NCI-H1105 treated with DMSO at 0.1 percent for 48 hours (cell line): ENCODE results near the gene CCZ1B.
"Not testable (repeated sequence)": the region's sequence is repeated elsewhere in the genome, so short reads cannot be mapped to it uniquely, and the experiment has no call there.

Source experiments
- DNase-seq: peaks from one replicate; lab custom pipeline; 2025; lab: John Stamatoyannopoulos, UW

The CCZ1B gene

DNA sequence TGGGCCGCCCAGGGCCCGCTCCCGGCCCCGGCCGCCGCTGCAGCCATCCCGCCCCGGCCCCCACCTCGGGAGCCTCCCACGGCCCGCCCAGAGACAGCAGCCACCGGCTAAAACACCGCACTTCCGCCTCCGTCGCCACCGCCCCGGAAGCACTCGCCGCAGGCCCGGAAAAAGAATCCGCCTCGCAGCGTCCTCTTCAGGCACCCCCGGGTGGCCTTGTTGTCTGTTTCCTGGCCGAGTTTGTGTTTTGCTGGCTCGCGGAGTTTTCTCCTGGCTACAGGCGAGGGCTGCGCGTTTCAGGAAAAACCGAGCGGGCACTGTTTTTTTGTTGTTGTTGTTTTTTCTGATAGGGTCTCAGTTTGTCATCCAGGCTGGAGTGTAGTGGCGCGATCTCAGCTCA, at the start of gene CCZ1B:
Gene CCZ1B, minus strand, starts transcription at position 125 of the 400 bp plus-strand sequence. Its CDS starts 78 bp downstream, at position 47.
- DNase-seq: peak; percentile 62

DNA sequence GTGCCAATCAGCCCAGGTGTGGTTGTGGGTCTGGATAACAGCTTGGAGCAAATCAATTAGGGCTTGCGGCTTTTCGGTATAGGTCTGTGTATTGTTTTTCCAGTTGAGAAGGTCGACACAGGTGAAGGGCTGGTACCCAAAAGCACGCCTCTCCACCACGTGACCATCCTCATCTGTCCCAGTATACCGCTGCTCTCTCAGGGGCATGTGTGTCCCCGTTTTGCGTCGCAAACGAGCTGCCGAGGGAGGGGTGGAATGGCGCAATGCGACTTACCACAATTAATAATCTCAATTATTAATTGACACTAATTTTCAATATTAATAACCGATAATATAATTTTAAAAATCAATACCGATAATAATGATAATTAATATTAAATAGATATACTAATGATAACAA, 48.9 kb upstream of the CCZ1B start:
- not testable (repeated sequence) for DNase-seq

DNA sequence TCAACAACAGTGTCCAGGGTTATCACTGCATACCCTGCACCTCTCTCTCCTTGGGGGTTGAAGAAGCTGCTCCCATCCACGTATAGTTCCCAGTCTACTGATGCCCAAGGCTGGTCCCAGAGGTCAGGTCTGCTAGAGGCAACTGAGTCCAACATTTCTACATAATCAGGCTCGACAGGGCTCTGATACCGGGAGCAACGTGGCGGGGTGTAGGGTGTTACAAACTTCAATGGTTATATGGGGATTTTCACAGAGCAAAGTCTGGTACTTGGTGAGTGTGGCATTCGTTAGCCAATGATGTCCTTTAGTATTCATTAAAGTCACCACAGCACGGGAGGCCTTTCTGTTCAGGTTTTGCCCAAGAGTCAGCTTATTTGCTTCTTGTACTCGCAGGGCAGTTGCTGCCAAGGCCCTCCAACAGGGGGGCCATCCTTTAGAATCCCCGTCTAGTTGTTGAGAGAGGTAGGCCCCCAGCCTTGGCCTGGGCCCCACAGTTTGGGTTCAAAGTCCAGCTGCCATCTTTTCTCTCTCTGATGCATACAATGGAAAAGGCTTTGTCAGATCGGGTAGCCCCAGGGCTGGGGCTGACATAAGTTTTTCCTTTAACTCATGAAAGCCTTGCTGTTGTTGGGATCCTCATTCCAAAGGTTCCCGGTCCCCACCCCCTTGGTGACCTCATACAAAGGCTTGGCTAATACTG, 46.3 kb upstream of the CCZ1B start:
- DNase-seq: not testable (repeated sequence)

DNA sequence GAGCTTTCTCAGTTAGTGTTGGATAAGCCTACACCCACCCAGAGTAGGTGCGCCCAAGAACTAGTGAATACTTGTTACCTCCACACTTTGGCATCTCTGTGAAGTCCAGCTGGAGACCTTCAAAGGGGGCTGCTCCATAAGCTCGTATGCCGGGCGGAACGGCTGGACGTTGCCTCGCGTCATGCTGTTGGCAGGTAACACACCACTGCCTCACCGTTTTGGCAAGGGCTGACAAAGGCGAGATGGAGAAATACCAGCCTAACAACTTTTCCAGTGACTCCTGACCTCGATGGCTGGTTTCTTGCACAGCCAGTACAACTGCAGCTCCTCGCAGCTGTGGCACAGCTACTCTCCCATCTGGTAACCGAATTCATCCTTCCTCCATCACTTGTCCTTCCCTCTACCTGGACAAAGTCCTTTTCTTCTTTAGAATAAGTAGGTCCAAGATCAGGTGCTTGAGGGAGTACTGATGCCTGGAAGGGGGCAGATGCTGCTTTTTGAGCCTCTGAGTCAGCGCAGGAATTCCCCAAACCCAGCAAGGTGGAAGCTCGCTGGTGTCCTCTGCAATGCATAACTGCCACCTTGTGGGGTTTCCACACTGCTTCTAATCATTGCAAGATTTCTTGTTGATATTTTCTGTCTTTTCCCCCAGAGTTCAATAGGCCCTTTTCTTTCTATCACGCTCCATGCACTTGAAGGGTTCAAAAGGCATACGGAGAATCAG, 45.5 kb upstream of the CCZ1B start:
- not testable (repeated sequence) for DNase-seq

DNA sequence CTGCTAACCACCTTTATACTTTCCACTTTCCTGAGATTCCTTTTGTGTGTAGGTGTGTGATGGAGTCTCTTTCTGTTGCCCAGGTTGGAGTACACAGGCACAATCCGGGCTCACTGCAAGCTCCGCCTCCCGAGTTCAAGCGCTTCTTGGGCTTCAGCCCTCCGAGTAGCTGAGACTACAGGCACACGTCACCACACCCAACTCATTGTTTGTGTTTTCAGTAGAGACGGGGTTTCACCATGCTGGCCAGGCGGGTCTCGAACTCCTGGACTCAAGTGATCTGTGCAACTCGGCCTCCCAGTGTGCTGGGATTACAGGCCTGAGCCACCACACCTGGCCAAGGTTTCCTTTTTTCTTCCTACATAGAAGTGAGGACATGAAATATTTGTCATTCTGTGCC, 38.7 kb upstream of the CCZ1B start:
- not testable (repeated sequence) for DNase-seq

DNA sequence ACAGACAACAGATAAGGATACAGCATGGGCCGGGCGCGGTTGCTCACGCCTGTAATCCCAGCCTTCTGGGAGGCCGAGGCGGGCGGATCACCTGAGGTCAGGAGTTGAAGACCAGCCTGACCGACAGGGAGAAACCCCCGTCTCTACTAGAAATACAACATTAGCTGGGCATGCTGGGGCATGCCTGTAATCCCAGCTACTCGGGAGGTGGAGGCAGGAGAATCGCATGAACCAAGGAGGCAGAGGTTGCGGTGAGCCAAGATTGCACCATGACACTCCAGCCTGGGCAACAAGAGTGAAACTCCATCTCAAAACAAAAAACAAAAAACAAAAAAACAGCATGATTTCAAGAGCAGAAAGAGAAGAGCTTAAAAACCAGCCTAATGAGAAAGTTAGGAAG, 38.1 kb upstream of the CCZ1B start:
- DNase-seq: not testable (repeated sequence)

DNA sequence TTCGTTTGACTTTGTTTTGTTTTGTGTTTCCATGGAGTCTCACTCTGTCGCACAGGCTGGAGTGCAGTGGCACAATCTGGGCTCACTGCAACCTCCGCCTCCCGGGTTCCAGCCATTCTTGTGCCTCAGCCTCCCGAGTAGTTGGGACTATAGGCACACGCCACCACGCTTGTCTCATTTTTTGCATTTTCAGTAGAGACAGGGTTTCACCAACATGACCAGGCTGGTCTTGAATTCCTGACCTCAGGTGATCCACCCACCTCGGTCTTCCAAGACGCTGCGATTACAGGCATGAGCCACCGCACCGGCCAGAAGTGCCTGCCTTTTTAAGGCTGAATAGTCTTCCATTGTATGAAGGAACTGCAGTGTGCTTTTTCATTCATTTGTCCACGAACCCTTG, 36.8 kb upstream of the CCZ1B start:
- not testable (repeated sequence) for DNase-seq

DNA sequence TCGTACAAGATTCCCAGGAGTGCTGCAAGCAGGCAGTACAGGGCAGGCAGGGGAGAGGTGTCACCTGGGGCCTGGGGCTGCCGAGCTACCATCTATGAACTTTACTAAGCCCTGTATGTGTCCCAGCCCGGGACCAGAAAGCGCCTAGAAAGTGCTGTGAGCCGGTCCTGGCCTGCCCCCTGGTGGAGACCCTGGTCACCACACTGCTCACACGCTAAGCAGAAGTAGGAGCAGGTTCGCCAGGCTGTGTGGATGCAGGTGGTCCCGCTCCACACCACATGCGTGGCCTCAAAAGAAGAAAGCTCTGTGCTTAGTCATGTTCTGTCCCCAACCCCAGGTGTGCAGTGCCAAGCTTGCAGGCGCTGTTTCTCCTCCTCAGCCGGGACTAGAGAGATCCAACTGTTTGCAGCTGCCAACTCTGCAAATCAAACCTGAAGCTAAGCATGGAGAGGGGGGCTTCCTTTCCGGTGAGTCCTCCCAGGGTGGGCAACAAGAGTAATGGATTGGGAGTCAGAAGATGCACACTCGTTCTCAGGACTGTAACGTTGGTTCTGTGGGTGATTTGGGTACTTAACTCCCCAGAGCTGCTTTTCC, 31.7 kb upstream of the CCZ1B start:
- DNase-seq: peak; percentile 32

DNA sequence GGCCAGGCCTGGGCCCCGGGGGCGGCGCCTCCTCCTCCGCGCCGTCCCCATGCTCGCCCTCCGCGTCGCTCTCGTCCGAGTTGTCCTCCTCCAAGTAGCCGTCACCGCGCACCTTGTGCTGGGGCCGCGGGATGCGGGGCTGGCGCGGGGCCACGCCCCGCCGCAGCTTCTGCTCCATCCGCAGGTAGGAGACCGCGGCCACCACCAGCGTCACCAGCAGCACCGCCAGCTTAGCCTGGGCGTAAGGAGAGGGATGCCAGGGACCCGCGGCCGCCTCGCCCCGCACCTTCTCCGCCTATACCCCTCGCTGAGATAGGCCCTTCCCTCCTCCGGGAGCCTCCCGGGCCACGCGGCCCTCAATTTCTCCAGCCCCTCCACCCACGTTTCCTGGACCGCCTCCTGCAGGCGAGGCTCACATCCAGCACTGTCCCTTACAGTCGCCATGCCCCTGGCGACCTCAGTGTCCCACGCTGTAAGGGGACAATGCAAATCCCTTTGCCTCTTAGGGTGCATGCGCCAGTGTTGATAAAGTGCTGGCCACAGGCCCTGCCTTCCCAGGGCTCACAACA, 29.6 kb upstream of the CCZ1B start:
- not testable (repeated sequence) for DNase-seq

DNA sequence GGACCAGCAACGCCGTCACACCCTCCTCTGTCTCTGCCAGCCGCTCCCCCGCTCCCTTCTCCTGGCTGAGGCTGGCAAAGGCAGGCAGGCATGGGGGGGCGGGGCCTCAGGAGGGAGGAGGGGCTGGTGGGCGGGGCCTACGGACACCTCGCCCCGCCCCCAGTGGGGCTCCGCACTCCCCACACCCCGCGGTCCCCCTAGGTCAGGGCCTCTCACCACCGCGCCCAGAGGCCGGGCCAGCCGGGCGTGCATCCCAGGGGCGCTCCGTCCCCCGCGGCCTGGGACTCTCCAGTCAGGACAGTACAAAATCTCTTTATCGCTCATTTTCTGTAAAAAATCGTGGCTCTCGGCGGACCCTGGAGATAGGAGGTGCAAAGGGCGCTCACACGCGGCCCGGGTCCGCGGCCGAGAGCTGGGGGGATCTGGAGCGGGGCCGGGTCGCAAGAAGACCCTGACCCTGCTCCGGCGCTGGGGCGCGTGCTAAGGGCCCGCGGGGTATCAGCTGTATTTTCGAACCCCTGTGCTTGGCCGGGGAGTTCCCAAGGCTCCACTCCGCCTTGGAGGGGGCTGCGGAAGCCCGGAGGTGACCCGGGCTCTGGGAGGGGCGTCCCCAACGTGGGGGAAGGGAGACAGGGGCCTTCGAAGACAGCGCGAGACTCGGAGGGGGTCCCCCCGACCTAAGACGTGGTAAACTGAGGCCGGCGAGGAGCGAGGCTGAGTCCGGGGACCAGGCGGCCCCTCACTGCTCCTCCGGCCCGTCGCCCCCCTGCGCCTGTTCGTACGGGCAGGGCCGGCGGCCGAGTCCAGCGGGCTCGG, 28.9 kb upstream of the CCZ1B start:
- DNase-seq: not testable (repeated sequence)

DNA sequence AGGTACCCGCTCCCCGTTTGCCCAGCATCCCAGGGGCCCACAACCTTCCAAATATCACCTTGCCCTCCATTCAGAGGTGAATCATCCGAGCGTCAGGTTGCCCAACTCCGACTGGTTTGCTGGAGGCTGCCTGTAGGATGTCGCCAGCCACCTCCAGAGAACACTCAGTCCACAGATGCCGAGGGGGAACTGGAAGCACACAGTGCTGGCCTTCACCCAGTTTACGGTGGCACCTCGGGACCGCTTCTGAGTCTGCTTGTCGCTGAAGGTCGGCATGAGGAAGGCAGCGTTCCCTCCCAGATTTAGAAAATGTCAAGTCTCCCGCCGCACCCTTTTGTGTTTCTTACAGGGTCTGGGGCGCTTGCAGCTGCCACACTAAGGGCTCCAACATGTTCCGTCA, 27.6 kb upstream of the CCZ1B start:
- not testable (repeated sequence) for DNase-seq

DNA sequence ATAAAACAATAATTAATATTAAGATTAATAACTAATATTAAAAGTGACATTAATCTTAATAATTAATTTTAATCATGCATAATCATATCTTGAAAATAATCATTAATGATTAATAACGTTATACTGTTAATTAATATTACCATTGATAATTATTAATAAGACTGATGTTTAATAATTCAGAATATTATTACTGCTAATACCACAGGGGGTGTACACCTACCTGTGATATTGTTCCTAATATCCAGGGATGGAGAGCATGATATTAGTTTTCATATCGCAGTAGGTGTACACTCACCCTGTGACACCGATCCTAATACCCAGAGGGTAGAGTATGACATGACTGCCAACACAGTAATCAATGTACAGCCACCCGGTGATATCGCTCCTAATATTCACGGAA, 23.1 kb upstream of the CCZ1B start:
- DNase-seq: not testable (repeated sequence)

DNA sequence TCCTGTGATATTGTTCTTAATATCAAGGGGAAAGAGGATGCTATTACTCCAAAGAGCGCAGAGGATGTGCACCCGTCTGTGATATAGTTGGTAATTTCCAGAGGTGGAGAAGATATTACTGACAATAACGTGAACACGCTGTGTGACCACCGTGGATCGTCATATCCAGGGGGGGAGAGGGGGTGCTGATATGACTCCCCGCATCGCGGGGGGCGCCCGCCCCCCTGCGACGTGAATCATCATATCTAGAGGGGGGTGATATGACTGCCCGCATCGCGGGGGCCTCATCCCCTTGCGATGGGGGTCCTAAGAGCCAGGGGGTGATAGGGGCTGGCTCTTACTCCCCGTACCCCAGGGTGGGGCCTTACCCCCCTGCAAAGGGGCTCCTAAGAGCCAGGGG, 21.7 kb upstream of the CCZ1B start:
- DNase-seq: not testable (repeated sequence)

DNA sequence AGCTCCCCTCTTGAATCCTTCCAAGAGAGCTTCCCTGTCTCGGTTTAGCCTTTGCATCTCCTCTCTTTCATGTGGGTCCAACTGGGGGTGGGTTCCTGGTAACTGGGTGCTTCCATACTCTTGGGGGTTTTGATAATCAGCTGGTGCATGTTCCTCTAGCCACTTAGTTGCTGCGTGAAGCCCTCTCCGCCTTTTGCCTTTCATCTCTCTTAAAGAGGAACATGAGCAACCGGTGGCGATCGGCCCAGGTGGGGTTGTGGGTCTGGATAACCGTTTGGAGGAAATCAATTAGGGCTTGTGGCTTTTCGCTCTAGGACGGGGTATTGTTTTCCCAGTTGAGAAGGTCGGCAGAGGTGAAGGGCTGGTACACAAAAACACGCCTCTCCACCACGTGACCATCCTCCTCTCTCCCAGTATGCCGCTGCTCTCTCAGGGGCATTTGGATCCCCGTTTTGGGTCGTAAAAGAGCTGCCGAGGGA, 19.9 kb upstream of the CCZ1B start:
- not testable (repeated sequence) for DNase-seq

DNA sequence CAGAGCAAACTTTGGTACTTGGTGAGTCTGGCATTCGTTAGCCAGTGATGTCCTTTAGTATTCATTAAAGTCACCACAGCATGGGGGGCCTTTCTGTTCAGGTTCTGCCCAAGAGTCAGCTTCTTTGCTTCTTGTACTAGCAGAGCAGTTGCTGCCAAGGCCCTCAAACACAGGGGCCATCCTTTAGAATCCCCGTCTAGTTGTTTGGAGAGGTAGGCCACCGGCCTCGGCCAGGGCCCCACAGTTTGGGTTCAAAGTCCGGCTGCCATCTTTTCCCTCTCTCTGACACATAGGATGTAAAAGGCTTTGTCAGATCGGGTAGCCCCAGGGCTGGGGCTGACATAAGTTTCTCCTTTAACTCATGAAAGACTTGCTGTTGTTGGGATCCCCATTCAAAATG, 17.6 kb upstream of the CCZ1B start:
- not testable (repeated sequence) for DNase-seq

DNA sequence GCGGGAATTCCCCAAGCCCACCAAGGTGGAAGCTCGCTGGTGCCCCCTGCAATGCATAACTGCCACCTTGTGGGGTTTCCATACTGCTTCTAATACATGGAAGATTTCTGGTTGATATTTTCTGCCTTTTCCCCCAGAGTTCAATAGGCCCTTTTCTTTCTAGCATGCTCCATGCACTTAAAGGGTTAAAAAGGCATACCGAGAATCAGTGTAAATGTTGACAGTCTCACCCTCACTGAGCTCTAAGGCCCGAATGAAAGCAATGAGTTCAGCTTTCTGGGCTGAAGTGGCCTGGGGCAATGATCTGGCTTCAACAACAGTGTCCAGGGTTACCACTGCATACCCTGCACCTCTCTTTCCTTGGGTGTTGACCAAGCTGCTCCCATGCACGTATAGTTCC, 17.0 kb upstream of the CCZ1B start:
- DNase-seq: not testable (repeated sequence)

DNA sequence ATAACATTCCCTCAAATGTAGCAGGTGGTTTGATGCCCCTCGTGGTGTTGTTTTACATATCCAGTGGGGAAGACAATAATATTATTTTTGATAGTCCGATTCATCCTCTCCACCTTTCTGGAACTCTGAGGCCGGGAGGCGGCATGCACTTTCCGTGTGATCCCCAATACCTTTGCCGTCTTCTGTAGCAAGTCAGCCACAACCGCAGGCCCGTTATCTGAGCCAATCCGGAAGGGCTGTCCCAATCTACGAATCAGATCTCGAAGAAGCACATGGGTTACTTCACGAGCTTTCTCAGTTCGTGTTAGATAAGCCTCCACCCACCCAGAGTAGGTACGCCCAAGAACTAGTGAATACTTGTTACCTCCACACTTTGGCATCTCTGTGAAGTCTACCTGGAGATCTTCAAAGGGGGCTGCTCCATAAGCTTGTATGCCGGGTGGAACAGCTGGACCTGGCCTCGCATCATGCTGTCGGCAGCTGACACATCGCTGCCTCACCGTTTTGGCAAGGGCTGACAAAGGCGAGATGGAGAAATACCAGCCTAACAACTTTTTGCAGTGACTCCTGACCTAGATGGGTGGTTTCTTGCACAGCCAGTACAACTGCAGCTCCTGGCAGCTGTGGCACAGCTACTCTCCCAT, 16.3 kb upstream of the CCZ1B start:
- DNase-seq: not testable (repeated sequence)

DNA sequence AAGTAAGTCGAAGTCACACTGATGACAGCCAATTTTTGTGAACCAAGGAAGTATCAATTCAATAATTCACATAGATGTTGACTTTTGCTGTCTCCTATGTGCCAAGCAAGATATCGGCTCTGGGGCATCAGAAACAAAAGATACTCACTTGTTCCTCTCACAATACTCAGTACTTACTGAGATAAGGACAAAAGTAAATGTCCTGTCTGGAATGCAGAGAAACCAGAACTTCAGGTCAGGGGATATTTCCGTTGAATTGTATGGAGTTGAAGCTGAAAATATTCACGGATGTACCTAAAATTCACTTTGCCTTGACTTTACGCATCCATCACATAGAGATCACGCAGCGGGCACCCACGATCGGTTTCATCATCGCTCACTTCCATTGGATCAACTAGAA, 11.0 kb upstream of the CCZ1B start:
- DNase-seq: not testable (repeated sequence)

DNA sequence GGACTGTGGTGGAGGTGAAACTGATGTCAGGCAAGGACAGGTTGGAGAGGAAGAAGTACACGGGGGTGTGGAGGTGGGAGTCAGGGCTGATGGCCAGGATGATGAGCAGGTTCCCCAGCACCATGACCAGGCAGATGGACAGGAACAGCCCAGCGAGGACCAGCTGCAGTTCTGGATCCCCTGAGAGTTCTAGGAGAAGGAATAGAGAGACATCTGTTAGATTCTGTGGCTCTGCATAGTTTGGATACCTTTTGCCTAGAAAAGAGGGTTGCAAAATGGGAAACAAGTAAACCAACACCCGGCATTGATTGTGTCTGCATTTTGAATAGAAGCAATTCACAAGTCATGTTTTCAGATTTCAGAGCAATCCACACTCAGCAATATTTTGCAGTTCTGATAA, 9.4 kb upstream of the CCZ1B start:
- DNase-seq: not testable (repeated sequence)

DNA sequence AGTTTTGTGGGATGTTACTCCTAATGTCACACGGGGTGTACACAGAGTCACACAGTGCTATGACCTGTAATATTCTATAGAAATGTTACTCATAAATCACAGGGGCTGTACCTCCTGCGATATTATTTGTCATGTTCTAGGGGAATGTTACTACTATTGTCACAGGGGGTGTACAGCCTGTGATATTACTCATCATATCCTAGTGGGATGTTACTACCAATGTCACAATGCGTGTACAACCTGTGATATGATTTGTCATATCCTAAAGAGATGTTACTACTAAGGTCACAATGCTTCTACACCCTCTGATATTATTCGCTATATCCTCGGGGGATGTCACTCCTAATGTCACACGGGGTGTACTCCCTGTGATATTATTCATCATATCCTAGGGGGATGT, 7.6 kb upstream of the CCZ1B start:
- DNase-seq: no peak
